GM08714 (cell line): ENCODE measurements around the gene FAM120A.

Source experiments
- H3K4me3 ChIP-seq: fragments of 200-500 bp; sonication (Bioruptor generic); 2 replicates; pipeline ENCODE4 v1.5.1; 2014; ENCODE audit warnings: mild to moderate bottlenecking, low read length, inconsistent platforms
- ZNF274 ChIP-seq: IDR thresholded peaks from 2 replicates; pipeline ENCODE4 v1.6.1; 2012; ENCODE audit warnings: mild to moderate bottlenecking, low read depth, low read length

Gene FAM120A

DNA sequence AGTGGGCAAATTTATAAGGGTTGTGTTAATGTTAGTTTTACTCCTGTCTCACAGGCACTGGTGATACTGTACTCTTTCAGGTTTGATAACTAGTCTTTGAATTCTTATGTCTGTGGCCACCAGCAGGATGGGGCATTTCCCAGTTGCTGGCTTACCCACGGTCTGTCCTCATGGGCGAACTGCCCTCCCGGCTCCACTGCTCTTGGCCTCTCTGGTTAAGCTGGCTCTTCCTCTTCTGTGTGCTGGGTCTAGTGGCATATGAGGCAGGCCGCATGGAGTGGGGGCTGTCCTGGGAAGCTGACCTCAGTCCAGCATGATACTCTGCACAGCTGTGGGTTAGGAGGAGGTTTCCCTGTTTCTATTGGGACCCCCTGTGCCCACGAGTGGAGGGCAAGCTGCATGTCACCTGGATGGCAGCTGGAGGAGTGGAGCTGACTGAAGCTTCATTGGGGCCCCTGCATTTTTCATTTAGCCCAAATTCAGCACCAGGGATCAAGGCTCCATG, 144.4 kb downstream of the FAM120A start:
- no peak for TF ChIP-seq ZNF274
- H3K4me3 ChIP-seq, result no peak overlapping the region

DNA sequence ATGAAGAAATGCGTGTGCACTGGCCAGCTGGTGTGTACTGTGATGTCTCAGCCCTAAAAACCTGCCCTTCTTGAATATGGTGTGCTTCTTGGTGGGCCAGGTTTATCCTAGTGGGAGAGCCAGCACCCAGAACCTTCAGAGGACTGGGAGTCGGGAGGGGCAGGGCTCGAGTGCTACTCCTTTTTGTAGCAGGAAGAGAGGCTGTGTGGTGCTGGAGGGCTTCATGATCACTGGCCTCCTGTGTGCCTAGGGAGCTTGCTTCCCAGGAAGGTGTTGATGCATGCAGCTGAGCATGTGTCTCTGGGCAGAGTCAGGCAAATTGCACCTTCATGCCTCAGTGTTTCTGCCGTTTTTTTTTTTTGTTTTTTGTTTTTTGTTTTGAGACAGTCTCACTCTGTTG, 144.9 kb downstream of the FAM120A start:
- TF ChIP-seq ZNF274, result no peak

DNA sequence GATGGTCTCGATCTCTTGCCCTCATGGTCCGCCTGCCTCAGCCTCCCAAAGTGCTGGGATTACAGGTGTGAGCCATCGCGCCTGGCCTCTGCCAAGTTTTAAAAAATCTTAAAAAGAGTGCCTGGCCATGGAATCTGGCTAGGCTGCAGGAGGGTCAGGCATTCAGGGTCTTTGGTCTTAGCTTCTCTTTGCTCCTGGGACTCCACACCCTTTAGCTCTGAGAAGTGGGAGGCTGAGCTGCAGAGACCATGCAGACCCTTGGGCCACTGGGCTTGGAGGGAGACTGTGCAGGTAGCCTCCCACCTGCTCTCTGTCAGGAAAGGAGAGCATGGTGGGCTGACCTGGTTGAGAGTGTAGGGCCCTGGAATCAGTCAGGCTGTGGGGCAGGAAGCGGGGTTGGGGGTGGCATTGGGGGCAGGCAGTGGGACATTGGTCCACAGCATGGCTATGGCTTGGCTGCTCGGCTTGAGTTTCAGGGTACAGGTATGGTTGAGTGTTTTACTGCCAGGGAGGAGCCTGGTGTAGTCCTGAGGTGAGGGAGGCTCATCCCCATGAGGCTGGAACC, 145.7 kb downstream of the FAM120A start:
- H3K4me3 ChIP-seq, result no peak overlapping the region
- TF ChIP-seq ZNF274, result no peak

More for the DNA sequence above, 144.9 kb downstream of the FAM120A start:
- no peak overlapping the region for H3K4me3 ChIP-seq

DNA sequence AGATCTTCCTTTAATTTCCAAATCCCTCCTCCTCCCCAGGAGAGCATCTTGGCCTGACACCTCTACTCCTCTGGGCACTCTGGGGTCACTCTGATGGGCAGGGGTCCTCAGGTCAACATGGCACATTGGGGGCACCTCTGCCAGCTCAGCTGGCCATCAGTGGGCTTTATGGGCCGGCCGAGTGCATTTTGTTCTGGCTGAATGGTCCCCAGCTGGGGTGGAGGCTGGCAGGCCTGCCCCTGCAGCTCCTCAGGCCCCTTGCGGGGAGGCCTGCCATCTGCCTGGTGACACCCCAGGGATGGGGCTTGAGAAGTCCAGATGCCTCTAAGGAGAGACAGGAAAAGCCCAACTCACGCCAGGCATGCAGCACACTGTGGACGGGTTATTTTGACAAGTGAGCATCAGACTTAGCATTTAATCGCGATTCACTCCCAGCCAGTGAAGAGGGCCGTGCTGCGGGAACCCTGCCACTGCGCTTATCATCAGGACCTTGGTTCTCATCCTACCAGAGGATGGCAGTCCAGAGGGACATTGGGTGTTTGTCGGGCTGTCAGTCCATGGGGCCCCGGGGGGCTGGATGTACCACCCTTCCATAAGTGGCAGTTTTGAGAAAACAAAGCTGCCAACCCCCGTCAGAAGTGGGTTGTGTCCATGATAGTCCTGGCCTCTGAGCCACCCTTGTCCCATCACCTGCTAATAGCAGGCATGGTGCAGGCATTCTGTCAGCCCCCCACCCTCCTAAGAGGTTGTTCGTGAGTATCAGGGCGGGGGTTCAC, 146.6 kb downstream of the FAM120A start:
- H3K4me3 ChIP-seq, result no peak overlapping the region
- TF ChIP-seq ZNF274, result no peak

DNA sequence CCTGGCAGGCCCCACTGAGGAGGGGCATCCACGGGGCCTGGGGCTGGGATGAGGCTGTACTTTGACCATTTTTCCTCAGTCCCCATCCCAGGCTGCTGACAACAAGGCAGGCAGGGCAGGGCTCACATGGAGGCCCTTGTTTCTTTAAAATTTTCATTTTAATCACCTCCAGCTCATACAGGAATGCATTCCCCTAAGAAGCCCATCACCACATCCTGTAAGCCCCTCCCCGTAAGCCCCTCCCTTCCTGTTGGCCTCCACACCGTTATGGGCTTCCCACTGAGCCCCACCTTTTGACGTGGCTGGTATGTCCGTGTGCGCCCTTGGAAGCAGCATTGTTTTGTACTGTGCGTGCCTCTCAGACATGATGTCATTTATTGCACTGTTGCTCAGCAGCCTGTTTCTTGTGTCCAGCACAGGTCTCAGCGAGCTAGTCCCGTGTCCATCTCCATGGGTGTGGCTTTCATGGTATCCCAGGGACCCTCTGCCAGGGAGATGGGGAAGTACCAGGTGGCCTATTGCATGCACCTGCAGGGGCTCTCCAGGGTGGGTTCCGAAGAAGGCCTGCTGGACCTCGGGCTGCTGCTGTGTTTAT, 147.3 kb downstream of the FAM120A start:
- H3K4me3 ChIP-seq, result no peak overlapping the region
- TF ChIP-seq ZNF274, result no peak

DNA sequence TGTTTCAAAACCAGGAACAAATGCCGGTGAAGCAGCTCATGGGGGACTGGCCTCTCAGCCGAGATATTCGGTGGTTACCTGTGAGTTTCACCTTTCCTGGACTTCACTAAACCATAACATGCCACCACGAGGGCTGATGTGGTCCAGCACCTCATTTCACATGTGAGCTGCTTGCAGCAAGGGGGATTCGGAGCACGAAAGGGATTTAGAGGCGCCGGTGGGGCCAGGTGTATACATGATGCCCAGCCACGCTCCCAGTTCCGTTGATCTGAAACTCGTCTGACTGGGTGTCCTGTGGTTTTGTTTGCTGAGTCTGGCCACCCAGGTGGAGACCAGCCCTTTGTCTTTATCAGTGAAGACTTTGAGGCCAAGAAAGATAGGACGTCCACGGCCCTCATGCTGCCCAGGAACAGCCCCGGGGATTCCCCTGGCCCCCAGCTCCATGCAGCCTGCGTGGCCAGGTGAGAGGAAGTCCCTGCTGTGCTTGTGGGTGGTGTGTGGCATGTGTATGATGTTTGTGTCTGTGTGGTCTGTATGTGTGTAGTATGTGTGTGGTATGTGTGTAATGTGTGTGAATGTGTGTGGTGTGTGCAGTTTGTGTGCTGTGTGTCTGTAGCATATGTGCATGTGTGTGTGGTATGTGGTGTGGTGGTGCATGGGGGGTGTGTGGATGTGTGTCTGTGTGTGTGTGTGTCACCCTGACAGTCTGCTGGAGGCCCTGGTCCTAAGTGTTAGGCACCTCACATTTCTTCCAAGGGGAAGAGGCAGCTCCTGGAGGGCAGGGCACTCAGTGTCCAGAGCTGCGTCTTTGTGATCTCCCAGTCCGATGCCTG, 148.3 kb downstream of the FAM120A start:
- no peak for TF ChIP-seq ZNF274
- no peak overlapping the region for H3K4me3 ChIP-seq

DNA sequence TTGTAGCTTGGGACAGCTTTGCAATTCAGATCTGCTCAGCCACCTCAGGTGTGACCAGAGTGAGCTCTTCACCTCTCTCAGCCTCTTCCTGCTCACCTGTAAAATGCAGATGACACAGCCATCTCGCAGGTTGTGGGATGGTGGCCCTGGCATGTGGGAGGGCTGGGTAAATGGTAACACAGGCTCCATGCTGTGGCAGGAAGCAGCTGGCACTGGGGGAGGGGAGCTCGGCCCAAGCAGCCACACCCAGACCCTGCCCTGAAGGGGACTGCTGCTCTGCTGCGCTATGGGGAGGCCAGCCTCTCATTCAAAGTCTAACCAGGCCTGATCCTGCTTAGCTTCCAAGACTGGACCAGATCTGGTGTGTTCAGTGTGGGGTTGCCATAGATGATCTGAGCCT, 149.0 kb downstream of the FAM120A start:
- no peak overlapping the region for H3K4me3 ChIP-seq
- TF ChIP-seq ZNF274, result no peak

DNA sequence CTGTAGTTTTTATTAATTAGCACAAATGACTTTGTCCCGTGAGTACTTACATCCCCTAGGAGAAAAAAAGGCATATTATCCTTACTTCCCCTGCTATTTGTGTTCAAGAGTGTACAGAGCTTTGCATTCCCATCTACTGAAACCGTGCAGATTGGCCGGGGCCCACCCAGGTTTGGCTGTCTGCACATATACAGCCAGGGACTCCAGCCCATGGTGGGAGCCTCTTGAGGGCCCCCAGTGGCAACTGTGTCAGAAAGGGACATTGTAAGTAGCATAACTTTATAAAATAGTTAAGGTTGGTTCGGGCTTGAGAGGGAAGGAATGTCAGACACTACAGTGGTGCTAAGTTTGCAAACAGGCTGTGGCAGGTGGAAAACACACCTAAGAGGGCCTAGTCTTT, 149.6 kb downstream of the FAM120A start:
- H3K4me3 ChIP-seq, result no peak overlapping the region
- TF ChIP-seq ZNF274, result no peak

DNA sequence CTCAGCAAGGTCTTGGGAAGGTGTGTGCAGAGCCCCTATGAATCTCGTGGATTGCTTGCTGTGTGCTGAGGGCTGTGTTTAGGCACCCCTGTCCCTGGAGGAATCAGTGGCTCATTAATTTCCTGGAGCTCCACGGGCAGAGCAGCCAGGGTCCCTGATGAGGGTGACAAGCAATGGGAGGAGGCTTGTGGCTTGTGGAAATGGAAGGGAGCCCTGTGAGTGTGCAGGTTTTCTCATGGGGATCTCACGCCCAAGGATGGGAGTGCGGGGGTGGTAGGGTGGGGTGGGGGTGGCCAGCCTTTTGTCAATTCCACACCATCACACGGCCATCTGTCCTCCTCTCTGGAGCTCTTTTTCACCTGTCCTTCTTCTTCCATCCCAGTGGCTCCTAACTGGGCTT, 150.2 kb downstream of the FAM120A start:
- no peak overlapping the region for H3K4me3 ChIP-seq
- TF ChIP-seq ZNF274, result no peak

DNA sequence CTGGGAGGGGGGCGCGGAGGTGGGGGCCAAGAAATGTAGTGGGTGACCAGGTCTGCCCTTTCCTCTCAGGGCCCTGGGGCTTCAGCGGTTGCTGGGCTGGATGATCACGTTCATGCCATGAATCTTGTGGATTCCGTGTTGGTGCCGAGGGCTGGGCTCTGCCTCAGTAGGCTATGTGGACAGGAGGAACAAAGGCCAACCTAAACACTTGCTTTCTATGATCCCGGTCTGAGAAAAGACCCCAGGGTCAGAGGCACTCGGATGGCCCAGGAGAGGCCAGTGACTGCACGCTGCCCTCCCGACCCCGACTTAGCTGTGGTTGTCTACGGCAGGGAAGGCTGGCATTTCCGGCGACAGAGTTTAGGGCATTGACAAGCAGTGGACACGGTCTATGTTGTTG, 151.5 kb downstream of the FAM120A start:
- H3K4me3 ChIP-seq, result no peak overlapping the region
- no peak for TF ChIP-seq ZNF274

DNA sequence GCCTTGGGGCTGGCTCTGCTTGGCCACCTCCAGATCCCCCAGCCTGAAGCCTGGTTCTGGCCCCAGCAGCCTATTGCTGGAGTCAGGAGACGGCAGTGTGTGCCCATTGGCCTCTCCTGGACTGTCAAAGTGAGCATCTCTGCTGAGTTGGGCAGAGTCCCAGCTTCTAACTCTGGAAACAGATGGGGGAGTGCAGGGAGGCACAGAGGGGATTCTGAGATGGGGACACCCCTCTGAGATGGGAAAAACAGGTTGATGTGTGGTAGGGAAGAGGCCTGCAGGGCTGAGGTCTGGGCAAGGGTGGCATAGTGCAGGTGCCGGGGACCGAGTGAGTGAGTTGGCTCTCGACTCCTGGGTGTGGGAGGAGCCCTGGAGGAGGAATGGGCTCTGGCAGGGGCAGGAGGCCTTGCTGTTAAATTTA, 152.4 kb downstream of the FAM120A start:
- TF ChIP-seq ZNF274, result no peak
- no peak overlapping the region for H3K4me3 ChIP-seq

DNA sequence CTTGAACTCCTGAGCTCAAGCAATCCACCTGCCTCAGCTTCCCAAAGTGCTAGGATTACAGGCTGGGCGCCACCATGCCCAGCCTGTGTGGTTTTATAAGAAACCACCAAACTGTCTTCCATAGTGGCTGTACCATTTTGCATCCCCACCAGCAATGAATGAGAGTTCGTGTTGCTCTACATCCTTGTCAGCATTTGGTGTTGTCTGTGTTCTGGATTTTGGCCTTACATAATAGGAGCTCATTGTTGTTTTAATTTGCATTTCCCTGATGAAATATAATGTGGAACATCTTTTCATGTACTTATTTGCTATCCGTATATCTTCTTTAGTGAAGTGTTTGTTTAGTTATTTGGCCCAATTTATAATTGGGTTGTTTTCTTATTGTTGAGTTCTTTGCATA, 154.7 kb downstream of the FAM120A start:
- H3K4me3 ChIP-seq, result no peak overlapping the region
- TF ChIP-seq ZNF274, result no peak

DNA sequence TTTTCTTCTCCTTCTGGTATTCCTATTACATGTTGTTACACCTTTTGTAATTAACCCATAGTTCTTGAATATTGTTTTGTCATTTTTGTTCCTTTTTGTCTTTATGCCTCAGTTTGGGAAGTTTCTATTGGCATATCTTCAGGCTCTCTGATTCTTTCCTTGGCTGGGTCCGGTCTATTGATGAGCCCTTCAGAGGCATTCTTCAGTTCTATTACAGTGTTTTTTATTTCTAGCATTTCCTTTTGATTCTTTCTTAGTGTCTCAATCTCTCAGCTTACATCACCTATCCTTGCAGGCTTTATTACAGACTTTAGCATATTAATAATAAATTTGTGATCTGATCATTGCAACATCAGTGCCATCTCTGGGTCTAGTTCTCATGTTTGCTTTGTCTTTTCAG, 158.7 kb downstream of the FAM120A start:
- TF ChIP-seq ZNF274, result no peak
- no peak overlapping the region for H3K4me3 ChIP-seq
